IMR-90 (cell line): ENCODE measurements around the gene PPP2R5E. TPM values are rescaled to one million over a fixed set of nuclear protein-coding genes. Genes with fewer than 3 reads are reported as not detected.

ENCODE experiments used
- ATAC-seq: fragments of 200-7000 bp; cut with Tn5 transposase; 2 replicates; pipeline ENCODE4 v1.9.1; 2020; ENCODE audit warnings: low read depth, mild to moderate bottlenecking, moderate library complexity
- BruUV-seq: library from RNA; stranded (reverse); fragments of 400-500 nt; replicated peaks from 2 replicates; lab custom pipeline; 2021; lab: Mats Ljungman, UMichigan
- CTCF ChIA-PET: fragments of 300-600 bp; formaldehyde crosslinking; extraction: SDS; loops from one replicate; lab custom pipeline; 2021; ENCODE audit warnings: antibody characterized with exemption; lab: Yijun Ruan, JAX
- POLR2A ChIA-PET: fragments of 300-600 bp; sonication (Branson Sonifier 250); formaldehyde crosslinking; loops from one replicate; lab custom pipeline; 2022; ENCODE audit warnings: antibody characterized with exemption; ENCODE audit not compliant: unreplicated experiment; lab: Charles Lee
- DNase-seq: peaks from one replicate; pipeline ENCODE4 v3.0.0; 2013
- H2AFZ ChIP-seq: replicated peaks from 2 replicates; pipeline ENCODE3; 2013; ENCODE audit warnings: low read length, mild to moderate bottlenecking; ENCODE audit not compliant: poor library complexity
- H2AK5ac ChIP-seq: 2 replicates; pipeline ENCODE4 v1.6.1; 2013; ENCODE audit warnings: low read depth, low read length, inconsistent platforms
- H2AK9ac ChIP-seq: replicated peaks from 2 replicates; pipeline ENCODE3; 2013; ENCODE audit warnings: mild to moderate bottlenecking, low read depth, low read length, moderate library complexity; ENCODE audit not compliant: poor library complexity
- H2BK120ac ChIP-seq: 2 replicates; pipeline ENCODE4 v1.6.1; 2013; ENCODE audit warnings: low read depth, low read length, inconsistent platforms
- H2BK15ac ChIP-seq: 3 replicates; pipeline ENCODE4 v1.6.1; 2013; ENCODE audit warnings: low read depth, low read length, inconsistent platforms
- H2BK20ac ChIP-seq: 2 replicates; pipeline ENCODE4 v1.6.1; 2013; ENCODE audit warnings: low read depth, mild to moderate bottlenecking, inconsistent platforms, low read length, moderate library complexity
- H2BK5ac ChIP-seq: 2 replicates; pipeline ENCODE4 v1.6.1; 2013; ENCODE audit warnings: mild to moderate bottlenecking, low read depth, low read length, inconsistent platforms; ENCODE audit not compliant: poor library complexity, severe bottlenecking
- H3K14ac ChIP-seq: replicated peaks from 2 replicates; pipeline ENCODE4 v1.6.1; 2013; ENCODE audit warnings: low read depth, low read length, inconsistent platforms
- H3K18ac ChIP-seq: 2 replicates; pipeline ENCODE4 v1.6.1; 2013; ENCODE audit warnings: low read depth, low read length, control low read depth
- H3K23ac ChIP-seq: 2 replicates; pipeline ENCODE4 v1.6.1; 2013; ENCODE audit warnings: low read depth, low read length, inconsistent platforms
- H3K27ac ChIP-seq: 2 replicates; pipeline ENCODE4 v1.5.1; 2013; ENCODE audit warnings: mild to moderate bottlenecking, control low read depth, low read length; ENCODE audit not compliant: insufficient read depth
- H3K27me3 ChIP-seq: 2 replicates; pipeline ENCODE4 v1.6.1; 2013; ENCODE audit warnings: low read length; ENCODE audit not compliant: control insufficient read depth, insufficient read depth
- H3K36me3 ChIP-seq: 2 replicates; pipeline ENCODE4 v1.6.1; 2013; ENCODE audit warnings: low read length, mixed read lengths; ENCODE audit not compliant: control insufficient read depth, insufficient read depth
- H3K4ac ChIP-seq: 2 replicates; pipeline ENCODE4 v1.6.1; 2013; ENCODE audit warnings: low read depth, low read length, inconsistent platforms
- H3K4me1 ChIP-seq: 2 replicates; pipeline ENCODE4 v1.6.1; 2013; ENCODE audit warnings: low read length, mixed read lengths; ENCODE audit not compliant: control insufficient read depth, insufficient read depth
- H3K4me2 ChIP-seq: 2 replicates; pipeline ENCODE4 v1.6.1; 2013; ENCODE audit warnings: low read depth, mild to moderate bottlenecking, control low read depth, low read length, moderate library complexity
- H3K4me3 ChIP-seq: 2 replicates; pipeline ENCODE4 v1.5.1; 2013; ENCODE audit warnings: low read depth, mild to moderate bottlenecking, control low read depth, low read length, moderate library complexity; ENCODE audit not compliant: insufficient read depth
- H3K56ac ChIP-seq: 2 replicates; pipeline ENCODE4 v1.6.1; 2013; ENCODE audit warnings: low read length, inconsistent platforms; ENCODE audit not compliant: insufficient read depth; ENCODE audit errors: extremely low read depth
- H3K79me1 ChIP-seq, 2 experiments: 2 replicates each; pipeline ENCODE4 v1.6.1; 2013; ENCODE audit warnings: low read length in 2 of 2, inconsistent platforms in 1 of 2, low read depth in 1 of 2
- H3K9ac ChIP-seq: 2 replicates; pipeline ENCODE4 v1.6.1; 2013; ENCODE audit warnings: low read depth, low read length, control low read depth
- H3K9me1 ChIP-seq: 2 replicates; pipeline ENCODE4 v1.6.1; 2013; ENCODE audit warnings: low read length, inconsistent platforms; ENCODE audit not compliant: insufficient read depth
- H3K9me3 ChIP-seq: 2 replicates; pipeline ENCODE4 v1.6.1; 2013; ENCODE audit warnings: low read length; ENCODE audit not compliant: control insufficient read depth, insufficient read depth
- H4K20me1 ChIP-seq: 2 replicates; pipeline ENCODE4 v1.6.1; 2013; ENCODE audit warnings: low read length, inconsistent platforms; ENCODE audit not compliant: insufficient read depth
- H4K5ac ChIP-seq: 2 replicates; pipeline ENCODE4 v1.6.1; 2013; ENCODE audit warnings: mild to moderate bottlenecking, low read depth, low read length, control low read depth
- H4K8ac ChIP-seq, 2 experiments: 2 replicates each; pipeline ENCODE4 v1.6.1; 2013; ENCODE audit warnings: low read depth in 2 of 2, low read length in 2 of 2, control low read depth in 1 of 2, inconsistent platforms in 1 of 2
- H4K91ac ChIP-seq: 2 replicates; pipeline ENCODE4 v1.6.1; 2013; ENCODE audit warnings: low read depth, low read length, inconsistent platforms; ENCODE audit not compliant: insufficient read depth
- BHLHE40 ChIP-seq: fragments of 150-350 bp; IDR thresholded peaks from 2 replicates; pipeline ENCODE4 v1.6.1; 2016; ENCODE audit warnings: mild to moderate bottlenecking, low read depth, low read length
- CEBPB ChIP-seq: IDR thresholded peaks from 2 replicates; pipeline ENCODE4 v1.6.1; 2012; ENCODE audit warnings: low read depth, low read length, improper control_type of control experiment
- CHD1 ChIP-seq: IDR thresholded peaks from 2 replicates; pipeline ENCODE4 v1.6.1; 2012; ENCODE audit warnings: low read depth, low read length, improper control_type of control experiment
- CTCF ChIP-seq: conservative IDR thresholded peaks from 2 replicates; pipeline ENCODE4 v1.5.1; 2012; ENCODE audit warnings: mild to moderate bottlenecking, low read depth, low read length, improper control_type of control experiment
- FOS ChIP-seq: fragments of 150-350 bp; IDR thresholded peaks from 2 replicates; pipeline ENCODE4 v1.6.1; 2016; ENCODE audit warnings: low read depth, low read length
- MAFK ChIP-seq: IDR thresholded peaks from 2 replicates; pipeline ENCODE4 v1.6.1; 2012; ENCODE audit warnings: low read depth, low read length, improper control_type of control experiment
- MAZ ChIP-seq: IDR thresholded peaks from 2 replicates; pipeline ENCODE4 v1.6.1; 2012; ENCODE audit warnings: low read depth, mild to moderate bottlenecking, low read length, improper control_type of control experiment, moderate library complexity, borderline replicate concordance
- MXI1 ChIP-seq: IDR thresholded peaks from 2 replicates; pipeline ENCODE4 v1.6.1; 2012; ENCODE audit warnings: low read depth, mild to moderate bottlenecking, low read length, moderate library complexity, borderline replicate concordance
- NFE2L2 ChIP-seq: fragments of 150-350 bp; IDR thresholded peaks from 2 replicates; pipeline ENCODE4 v1.6.1; 2016; ENCODE audit warnings: low read depth, mild to moderate bottlenecking, low read length
- POLR2A ChIP-seq: IDR thresholded peaks from 2 replicates; pipeline ENCODE4 v1.6.1; 2012; ENCODE audit warnings: mild to moderate bottlenecking, low read depth, low read length
- RAD21 ChIP-seq: IDR thresholded peaks from 2 replicates; pipeline ENCODE4 v1.6.1; 2012; ENCODE audit warnings: low read length, improper control_type of control experiment
- RCOR1 ChIP-seq: IDR thresholded peaks from 2 replicates; pipeline ENCODE4 v1.6.1; 2012; ENCODE audit warnings: mild to moderate bottlenecking, low read length, improper control_type of control experiment; ENCODE audit not compliant: insufficient replicate concordance
- RFX5 ChIP-seq: IDR thresholded peaks from 2 replicates; pipeline ENCODE4 v1.8.0; 2012; ENCODE audit warnings: low read depth, mild to moderate bottlenecking, low read length, moderate library complexity
- SMC3 ChIP-seq: fragments of 150-350 bp; IDR thresholded peaks from 2 replicates; pipeline ENCODE4 v1.6.1; 2016; ENCODE audit warnings: low read depth, mild to moderate bottlenecking, antibody characterized with exemption, low read length, moderate library complexity
- USF2 ChIP-seq: fragments of 150-350 bp; IDR thresholded peaks from 2 replicates; pipeline ENCODE4 v1.6.1; 2017; ENCODE audit warnings: mild to moderate bottlenecking, antibody characterized with exemption, low read length, low read depth
- WGBS, 2 experiments: methylation state at CpG; one replicate each; pipeline versions ENCODE4 v1.1.5 to v1.1.7; 2013; ENCODE audit warnings: missing lambda C conversion rate in 2 of 2; ENCODE audit not compliant: insufficient read length in 1 of 2; ENCODE audit errors: extremely low coverage in 2 of 2; 5-methylcytosine and 5-hydroxymethylcytosine counted together
- dilution Hi-C: fragments of 300-500 bp; cut with HindIII; formaldehyde crosslinking; loops from one replicate; pipeline ENCODE4 v1.14.3; 2018; ENCODE audit warnings: low sequenced_read_pairs; ENCODE audit not compliant: unreplicated experiment
- in situ Hi-C: fragments of 300-500 bp; cut with MboI; formaldehyde crosslinking; loops from 3 replicates; pipeline ENCODE4 v1.14.3; 2019; ENCODE audit warnings: low sequenced_read_pairs, inconsistent platforms, mixed read lengths
- intact Hi-C: fragments of 100-400 bp; cut with micrococcal nuclease; formaldehyde crosslinking; loops from 2 replicates; pipeline ENCODE4 v1.10.0; 2022
- polyA plus RNA-seq, 3 experiments: library from polyadenylated mRNA; depleted of rRNA; stranded (reverse); fragments of >200 nt; gene quantifications; 2 replicates each; pipeline ENCODE4 v1.2.3, GENCODE V29; 2012; ENCODE audit warnings: low replicate concordance in 1 of 3
- total RNA-seq: library from RNA; depleted of rRNA; stranded (reverse); fragments of >200 nt; gene quantifications from 2 replicates; pipeline ENCODE4 v1.2.3, GENCODE V29; 2012
- TF ChIP-seq, protein P1 (sequence below): fragments of 150-350 bp; IDR thresholded peaks from 2 replicates; pipeline ENCODE4 v1.6.1; 2016; ENCODE audit warnings: low read depth, mild to moderate bottlenecking, low read length, moderate library complexity, borderline replicate concordance

PPP2R5E gene
- total and polyA plus RNA-seq, 2 of the 4 experiments (the other 2 are of a cell fraction), result 9.7 to 12.2 TPM

DNA sequence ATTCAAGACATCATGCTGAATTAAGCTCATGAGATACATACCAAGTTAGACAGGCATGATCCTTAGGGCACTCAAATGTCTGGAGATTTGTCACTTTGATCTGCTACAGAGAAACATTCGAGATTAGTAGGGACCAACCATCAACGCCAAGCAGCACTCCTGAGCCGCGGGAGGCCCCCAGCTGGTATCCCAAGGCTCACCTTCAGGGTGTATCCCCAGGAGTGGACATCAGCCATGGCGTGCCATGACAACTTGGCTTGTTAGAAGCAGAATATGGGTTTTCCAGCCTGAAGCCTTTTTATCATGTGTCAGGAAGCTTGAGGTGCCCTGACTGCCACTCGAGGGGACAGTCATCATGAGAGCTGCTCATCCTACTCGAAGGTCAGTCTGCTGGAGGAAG, 185.3 kb downstream of the PPP2R5E start:
- Histone ChIP-seq H4K20me1 (no peaks in the 10 kb centered on the region), H3K14ac (no peak overlapping the region), H2AK5ac (no peak overlapping the region), H3K27ac (no peak overlapping the region), H3K4me3 (no peak overlapping the region), H3K23ac (no peak overlapping the region), H3K4me1 (no peaks in the 10 kb centered on the region), H3K18ac (no peak overlapping the region), H4K8ac (no peak overlapping the region), H2BK15ac (no peak overlapping the region), H2AFZ (no peak overlapping the region), H2BK20ac (no peak overlapping the region), H4K5ac (no peak overlapping the region), H4K91ac (no peak overlapping the region), H3K9me1 (no peaks in the 10 kb centered on the region; the same call in 1 of the 2 replicates), H3K4me2 (no peak overlapping the region), H2AK9ac (no peak overlapping the region), H3K56ac (no peak overlapping the region), H3K9ac (no peak overlapping the region), H2BK5ac (no peak overlapping the region), H3K27me3 (peaks cover 7% of the 10 kb centered on the region), H2BK120ac (no peak overlapping the region), H3K79me1 (no peaks in the 10 kb centered on the region), H3K36me3 (no peaks in the 10 kb centered on the region), H3K9me3 (0 out of 2 replicates have a peak, but pooled peaks cover 2% of the 10 kb centered on the region), H3K4ac (no peak overlapping the region)
- DNase-seq (no peak), ATAC-seq (no peak)
- TF ChIP-seq CEBPB (no peak), POLR2A (no peak), FOS (no peak), MXI1 (no peak), CTCF (no peak), RCOR1 (no peak), BHLHE40 (no peak), RFX5 (no peak), NFE2L2 (no peak), USF2 (no peak), MAFK (no peak), RAD21 (no peak), MAZ (no peak), SMC3 (no peak), CHD1 (no peak)
- TF ChIP-seq, protein P1, sequence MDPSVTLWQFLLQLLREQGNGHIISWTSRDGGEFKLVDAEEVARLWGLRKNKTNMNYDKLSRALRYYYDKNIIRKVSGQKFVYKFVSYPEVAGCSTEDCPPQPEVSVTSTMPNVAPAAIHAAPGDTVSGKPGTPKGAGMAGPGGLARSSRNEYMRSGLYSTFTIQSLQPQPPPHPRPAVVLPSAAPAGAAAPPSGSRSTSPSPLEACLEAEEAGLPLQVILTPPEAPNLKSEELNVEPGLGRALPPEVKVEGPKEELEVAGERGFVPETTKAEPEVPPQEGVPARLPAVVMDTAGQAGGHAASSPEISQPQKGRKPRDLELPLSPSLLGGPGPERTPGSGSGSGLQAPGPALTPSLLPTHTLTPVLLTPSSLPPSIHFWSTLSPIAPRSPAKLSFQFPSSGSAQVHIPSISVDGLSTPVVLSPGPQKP, result no peak
- in situ Hi-C loops, result no loop called here
- ChIA-PET CTCF (no interaction called here), POLR2A (no interaction called here)
- 88% methylated on average over 4 of the region's 7 CpGs; no CpG with 5 or more reads in 1 of the 2 experiments for WGBS, 2 experiments
- dilution Hi-C loops, result no loop called here
- BruUV-seq, result no TSS peak
- intact Hi-C loops, result no loop called here
